HG03565 (cell line): ENCODE results near the gene OGDHL.
"Not testable (repeated sequence)": the region's sequence is repeated elsewhere in the genome, so short reads cannot be mapped to it uniquely, and the experiment has no call there.

Experiments used
- ATAC-seq: cut with Tn5 transposase; IDR thresholded peaks from one replicate; pipeline ENCODE4 v1.9.1; 2021; ENCODE audit warnings: mild to moderate bottlenecking, moderate library complexity; ENCODE audit not compliant: unreplicated experiment

The OGDHL gene

DNA sequence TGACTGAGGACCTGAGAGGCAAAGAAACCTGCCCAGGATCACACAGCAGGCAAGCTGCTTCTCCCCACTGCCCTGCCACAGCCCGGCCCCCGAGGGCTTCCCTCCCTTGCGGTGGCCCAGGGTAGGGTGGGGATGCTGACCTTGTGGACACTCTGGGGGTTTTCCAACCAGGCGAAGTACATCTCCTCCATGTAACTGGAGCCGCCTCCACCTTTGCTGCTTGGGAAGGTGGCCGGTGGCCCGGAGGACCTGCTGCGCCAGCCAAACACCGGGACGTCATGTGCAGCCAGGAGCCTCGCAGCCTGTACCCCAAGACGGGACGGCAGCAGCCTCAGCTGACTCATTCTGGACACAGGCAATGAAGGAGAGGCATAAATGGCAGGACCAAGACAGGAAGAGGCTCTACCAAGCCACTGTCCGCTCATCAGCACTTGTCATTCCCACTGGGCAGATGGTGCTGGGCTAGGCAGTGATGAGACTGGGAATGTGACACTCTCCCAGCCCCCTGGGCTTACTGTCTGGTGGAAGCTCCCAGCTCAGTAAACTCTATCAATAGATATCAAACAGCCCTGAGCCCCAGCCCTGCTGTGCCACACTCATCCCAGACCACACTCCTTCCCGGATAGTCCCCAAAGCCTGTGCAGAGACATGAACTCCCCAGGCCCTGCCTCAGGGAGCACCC, 3.7 kb downstream of the OGDHL start:
- no peak for ATAC-seq

- ATAC-seq = no peak
These were observed 5.5 kb downstream of the OGDHL start for GRCh38 chr10:49756641-49757040.

- no peak for ATAC-seq
These were observed 6.1 kb downstream of the OGDHL start for GRCh38 chr10:49756031-49756430.

DNA sequence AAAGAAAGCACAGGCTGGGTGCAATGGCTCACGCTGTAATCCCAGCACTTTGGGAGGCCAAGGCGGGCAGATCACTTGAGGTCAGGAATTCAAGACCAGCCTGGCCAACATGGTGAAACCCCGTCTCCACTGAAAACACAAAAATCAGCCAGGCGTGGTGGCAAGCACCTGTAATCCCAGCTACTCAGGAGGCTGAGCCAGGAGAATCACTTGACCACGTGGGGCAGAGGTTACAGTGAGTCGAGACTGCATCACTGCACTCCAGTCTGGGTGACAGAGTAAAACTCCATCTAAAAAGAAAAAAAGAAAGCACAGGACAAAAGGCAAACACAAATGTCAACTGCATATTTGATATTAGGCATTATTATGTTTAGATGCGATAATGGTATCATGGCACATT, 7.2 kb downstream of the OGDHL start:
- not testable (repeated sequence) for ATAC-seq

- no peak for ATAC-seq
These were observed 9.5 kb downstream of the OGDHL start for GRCh38 chr10:49752584-49752983.

DNA sequence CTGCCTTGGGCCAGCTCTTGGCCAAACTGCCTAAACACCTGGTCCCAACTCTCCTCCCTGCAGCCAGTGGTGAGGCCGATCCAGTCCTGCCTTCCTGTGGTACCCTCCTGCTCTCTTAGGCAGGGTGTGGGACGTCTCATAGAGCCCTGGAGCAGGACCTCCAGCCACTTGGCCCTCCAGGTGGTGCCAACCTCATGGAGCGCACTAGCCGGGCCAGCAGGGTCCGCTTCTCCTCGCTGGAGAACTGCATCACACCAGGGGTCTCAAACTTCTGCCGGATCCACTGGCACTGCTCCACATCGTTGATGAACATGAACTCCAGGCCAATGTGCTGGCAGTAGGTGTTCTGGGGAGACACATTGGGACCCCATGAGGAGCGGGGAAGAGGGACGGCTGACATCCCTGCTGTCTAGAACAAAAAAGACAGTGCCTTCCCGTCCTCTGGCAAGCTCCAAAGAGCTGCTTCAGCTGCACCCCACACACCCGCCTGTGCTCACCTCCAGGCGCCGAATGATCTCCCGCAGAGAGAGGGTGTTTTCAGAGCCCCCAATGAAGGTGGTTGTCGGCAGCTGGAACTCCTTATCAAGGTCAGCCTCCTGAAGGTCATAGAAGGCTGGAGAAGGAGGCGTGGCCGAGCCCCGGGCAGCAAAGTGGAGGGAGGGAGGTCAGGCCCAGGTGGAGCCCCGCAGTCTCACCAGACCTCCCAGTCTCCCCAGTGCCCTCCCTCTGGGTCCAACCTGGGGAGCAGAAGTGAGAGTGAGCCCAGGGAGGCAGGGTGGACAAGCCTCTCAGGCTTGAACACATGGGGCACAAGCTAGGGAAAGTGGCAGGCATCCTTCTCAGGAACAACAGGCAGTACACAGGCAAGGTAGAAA, 10.2 kb downstream of the OGDHL start:
- no peak for ATAC-seq

DNA sequence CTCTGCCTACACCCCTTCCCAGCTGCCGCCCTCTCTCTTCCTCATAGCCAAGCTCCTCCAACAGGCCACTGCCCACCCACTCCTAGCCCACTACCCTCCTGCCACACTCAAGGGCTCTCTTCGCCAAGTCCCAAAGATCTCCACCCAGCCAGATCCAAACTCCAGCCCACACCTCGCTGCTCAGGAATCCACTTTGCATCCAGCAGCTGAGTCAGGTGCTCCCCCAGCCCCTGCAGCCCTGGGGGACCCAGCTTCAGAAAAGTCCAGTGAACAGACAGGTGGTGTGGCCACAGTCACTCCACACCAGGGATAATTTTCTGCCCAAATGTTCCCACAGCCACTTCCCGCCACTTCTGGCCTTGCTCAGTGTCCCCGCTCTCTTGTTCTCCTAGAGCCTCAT, 10.9 kb downstream of the OGDHL start:
- no peak for ATAC-seq

DNA sequence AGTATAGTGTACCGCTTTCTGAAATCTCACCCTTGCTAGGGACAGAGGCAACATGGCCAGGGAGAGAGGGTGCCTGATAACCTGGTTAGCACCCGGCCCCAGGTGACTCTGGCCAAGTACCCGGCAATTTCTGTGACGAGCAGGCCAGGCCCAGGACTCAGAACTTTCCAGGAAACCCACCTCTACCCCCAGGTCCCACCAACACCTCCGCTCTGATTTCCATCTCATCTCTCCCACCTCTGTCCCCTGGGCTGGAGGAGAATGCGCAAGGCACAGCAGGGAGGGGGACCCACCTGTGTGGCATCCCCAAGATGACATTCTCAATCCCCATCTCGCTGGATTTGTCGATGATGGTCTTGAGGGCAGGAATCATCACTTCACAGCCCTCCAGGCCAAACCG, 11.6 kb downstream of the OGDHL start:
- no peak for ATAC-seq

GRCh38 chr10:49749556-49750491, 12.3 kb downstream of the OGDHL start:
- no peak for ATAC-seq

DNA sequence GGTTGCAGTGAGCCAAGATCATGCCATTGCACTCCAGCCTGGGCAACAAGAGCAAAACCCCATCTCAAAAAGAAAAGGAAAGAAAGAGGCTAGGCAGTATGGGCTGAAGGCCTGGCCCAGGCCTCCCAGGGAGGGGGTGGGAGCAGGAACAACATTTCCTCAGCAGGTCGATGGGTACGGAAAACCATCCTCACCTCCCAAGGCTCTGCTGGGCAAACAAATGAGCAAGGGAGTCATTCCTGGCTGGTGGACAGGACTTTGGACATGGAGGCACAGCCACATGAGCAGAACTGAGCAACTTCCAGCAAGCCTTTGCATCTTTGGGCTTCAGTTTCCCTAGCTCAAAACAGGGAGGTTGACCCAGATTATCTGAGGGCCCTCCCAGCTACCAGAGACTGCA, 13.0 kb downstream of the OGDHL start:
- no peak for ATAC-seq

DNA sequence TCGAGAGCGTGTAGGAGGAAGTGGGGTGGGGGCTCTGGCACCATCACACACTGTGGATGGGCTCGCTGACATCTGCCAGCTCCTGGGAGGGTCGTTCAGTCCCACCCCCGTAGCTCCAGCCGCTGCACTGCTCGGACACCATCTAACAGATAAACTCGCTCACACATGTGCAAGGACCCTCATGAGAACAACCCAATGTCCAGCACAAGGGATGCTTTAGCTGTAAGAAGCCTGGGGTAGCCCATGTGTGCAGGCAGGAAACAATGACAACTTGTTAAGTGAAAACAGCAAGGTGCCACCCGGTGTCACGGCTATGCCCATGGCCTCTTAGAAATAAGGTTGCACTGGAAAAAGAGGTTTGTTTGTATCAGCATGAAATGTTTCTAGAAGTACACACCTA, 14.1 kb downstream of the OGDHL start:
- no peak for ATAC-seq

GRCh38 chr10:49747303-49747646, 14.8 kb downstream of the OGDHL start:
- ATAC-seq = no peak

GRCh38 chr10:49746626-49747302, 15.4 kb downstream of the OGDHL start:
- no peak for ATAC-seq

GRCh38 chr10:49745756-49746155, 16.4 kb downstream of the OGDHL start:
- no peak for ATAC-seq

DNA sequence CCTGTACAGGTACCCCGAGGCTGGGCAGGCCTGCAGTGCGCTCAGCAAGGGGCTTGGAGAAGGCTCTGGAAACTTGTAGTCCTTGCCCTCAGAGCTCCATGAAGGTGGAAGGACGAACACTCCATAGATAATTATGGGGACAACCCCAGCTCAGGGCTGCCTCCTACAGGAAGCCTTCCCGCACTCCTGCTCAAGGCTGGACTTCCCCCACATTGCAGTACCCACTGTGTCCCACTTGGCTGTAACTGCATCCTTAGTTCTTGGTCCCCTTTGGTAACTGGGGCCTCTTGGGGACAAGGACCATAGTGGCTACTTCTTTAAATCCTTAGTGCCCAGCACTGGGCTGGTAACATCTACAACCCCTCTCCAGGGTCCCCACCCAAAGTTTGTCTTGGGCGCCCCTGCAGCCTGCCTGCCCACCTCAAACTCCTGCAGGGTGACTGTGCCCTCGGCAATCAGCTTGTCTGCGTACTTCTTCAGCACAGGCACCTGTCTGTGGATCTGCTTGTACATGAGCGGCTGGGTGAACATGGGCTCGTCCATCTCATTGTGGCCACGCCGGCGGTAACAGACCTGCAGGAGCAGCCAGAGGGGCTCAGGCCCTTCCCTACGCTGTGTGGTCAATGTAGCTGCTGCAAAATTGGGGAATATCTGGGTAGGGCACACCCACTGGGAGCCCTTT, 17.1 kb downstream of the OGDHL start:
- no peak for ATAC-seq

DNA sequence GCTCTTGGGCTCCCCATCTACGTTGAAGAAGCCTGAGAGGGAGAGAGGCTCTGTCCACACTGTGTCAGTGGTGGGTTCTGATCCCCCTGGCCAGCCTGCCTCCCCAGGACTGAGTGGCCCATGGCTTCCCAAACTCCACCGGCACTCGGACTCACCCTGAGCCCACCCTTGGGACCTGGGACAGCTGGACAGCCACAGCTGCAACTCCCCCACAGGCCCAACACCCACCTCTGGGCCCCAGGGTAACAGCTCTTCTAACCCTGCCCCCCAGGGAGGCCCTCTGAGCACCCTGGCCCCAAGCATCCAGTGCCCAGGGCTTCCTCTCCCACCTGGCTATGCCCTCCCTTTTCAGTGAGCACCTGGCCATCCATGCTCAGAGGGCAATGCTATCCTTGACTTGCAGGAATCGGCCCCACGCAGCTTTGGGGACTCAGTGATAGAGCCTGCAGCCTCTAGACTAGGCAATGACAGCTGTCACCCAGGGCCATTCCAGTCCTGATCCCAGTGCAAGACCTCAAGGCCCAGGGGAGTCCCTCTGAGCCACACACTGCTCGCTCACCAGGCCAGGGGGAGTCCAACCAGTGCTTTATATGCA, 17.9 kb downstream of the OGDHL start:
- ATAC-seq = no peak

DNA sequence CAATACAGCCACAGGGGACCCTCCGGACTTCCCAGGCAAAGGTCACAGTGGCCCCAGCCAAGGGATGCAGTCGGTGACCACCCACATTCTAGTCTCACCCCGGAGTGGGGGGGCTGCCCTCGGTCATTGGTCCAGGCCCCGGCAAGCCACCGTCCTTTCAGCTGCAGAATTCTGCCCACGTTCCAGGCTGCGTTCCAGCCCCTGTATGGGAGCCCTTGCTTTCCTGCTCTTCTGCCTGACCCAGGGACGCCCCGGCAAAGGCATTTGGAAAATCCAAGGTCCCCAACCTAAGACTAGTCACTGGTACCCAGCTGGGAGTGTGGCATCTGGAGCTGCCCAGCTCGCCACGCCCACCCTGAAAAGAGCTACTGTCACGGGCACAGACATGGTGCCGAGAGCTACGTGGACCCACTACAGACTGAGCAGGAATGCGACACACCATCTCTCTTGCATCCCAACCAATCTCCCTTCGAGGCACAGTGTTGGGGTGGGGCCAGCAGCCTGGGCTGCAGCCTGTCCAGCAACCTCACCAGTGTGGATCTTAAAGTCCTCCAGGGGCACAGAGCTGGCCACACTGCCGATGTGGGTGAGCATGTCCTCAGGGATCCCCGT, 18.6 kb downstream of the OGDHL start:
- ATAC-seq = no peak

- no peak for ATAC-seq
These were observed 19.2 kb downstream of the OGDHL start for GRCh38 chr10:49742683-49743463.
